Heart right ventricle (tissue), 16 donors: ENCODE results near the gene GGA2. TPM values are rescaled to one million over a fixed set of nuclear protein-coding genes. Genes with fewer than 3 reads are reported as not detected.

Experiments
- ATAC-seq, 8 donors: fragments of 200-7000 bp; cut with Tn5 transposase; one replicate each; pipeline ENCODE4 v1.9.1; 2020; ENCODE audit warnings: mild to moderate bottlenecking in 8 of 8, moderate library complexity in 8 of 8, moderate number of reproducible peaks in 1 of 8
- DNase-seq, 2 donors: peaks; one replicate each; pipeline ENCODE4 v3.0.0-alpha.2; 2020
- H3K27ac ChIP-seq, 10 donors: fragments of 200-600 bp; sonication (generic) in 2 of 10; one replicate each; pipeline versions ENCODE4 v1.5.0 to v1.8.0; 2020 to 2022; ENCODE audit warnings: mild to moderate bottlenecking in 3 of 10
- H3K27me3 ChIP-seq, 7 donors: fragments of 200-600 bp; one replicate each; pipeline ENCODE4 v1.8.0; 2021 to 2022; ENCODE audit warnings: mild to moderate bottlenecking in 2 of 7
- H3K36me3 ChIP-seq, 9 donors: fragments of 200-600 bp; sonication (generic) in 1 of 9; one replicate each; pipeline versions ENCODE4 v1.5.0 to v1.8.0; 2020 to 2022; ENCODE audit warnings: mild to moderate bottlenecking in 2 of 9
- H3K4me1 ChIP-seq, 9 donors: fragments of 200-600 bp; sonication (generic) in 1 of 9; one replicate each; pipeline versions ENCODE4 v1.5.0 to v1.8.0; 2020 to 2022; ENCODE audit warnings: mild to moderate bottlenecking in 4 of 9
- H3K4me3 ChIP-seq, 10 donors: fragments of 200-600 bp; sonication (generic) in 2 of 10; one replicate each; pipeline versions ENCODE4 v1.5.0 to v1.8.0; 2020 to 2022; ENCODE audit warnings: mild to moderate bottlenecking in 7 of 10, moderate library complexity in 2 of 10
- H3K9me3 ChIP-seq, 11 donors: fragments of 200-600 bp in 10 of 11; sonication (generic) in 2 of 11; one replicate each; pipeline versions ENCODE4 v1.5.0 to v1.8.0; 2013 to 2022; ENCODE audit warnings: mild to moderate bottlenecking in 2 of 11, control low read depth in 1 of 11, moderate library complexity in 1 of 11
- WGBS, 2 donors: extraction: QIAGEN DNeasy Blood & Tissue Kit; methylation state at CpG; one replicate each; pipeline ENCODE4 v1.1.7; 2013; ENCODE audit warnings: inconsistent platforms in 1 of 2; 5-methylcytosine and 5-hydroxymethylcytosine counted together
- intact Hi-C, 10 donors: fragments of 100-400 bp; cut with DNase I; formaldehyde crosslinking; loops; one replicate each; pipeline versions ENCODE4 v1.11.1 to v1.14.2; 2022
- polyA plus RNA-seq, 2 donors: library from polyadenylated mRNA; stranded (reverse); fragments of 200-250 nt; gene quantifications; one replicate each; pipeline ENCODE4 v1.2.3, GENCODE V29; 2013
- total RNA-seq, 10 donors: library from RNA; stranded (reverse); fragmentation: NEBNext Ultra II Directional in 3 of 10; extraction: Animal tissue kit (Norgen Biotek cat#: 25700) in 3 of 10; gene quantifications; one replicate each; pipeline versions ENCODE4 v1.2.1 to v1.2.4, GENCODE V29; 2021 to 2023
- TF ChIP-seq, protein P1 (sequence below), 9 donors: fragments of 200-600 bp; sonication (generic) in 2 of 9; IDR thresholded peaks; one replicate each; pipeline versions ENCODE4 v1.5.0 to v1.8.0; 2021 to 2022; ENCODE audit warnings: antibody characterized with exemption in 9 of 9, mild to moderate bottlenecking in 5 of 9, moderate library complexity in 1 of 9
- donor health status: Arrhythmogenic right ventricular cardiomyopathy.
- donor health status: ischemic (EF 13 %, LVEDD 7.1; RV severe dilation, severe dysfunction).
- donor health status: healthy with polysubstance abuse.
- donor health status: DM: no; HTN: yes; CAD: no.
- donor health status: DM: no; HTN: no; CAD: no.
- donor health status: ischemic (EF 25% LVEDD 6.9; RV normal size, moderate dysfunction).
- donor health status: ischemic (EF 25% LVEDD 5.7; RV mildly dilated, moderate dysfunction).
- donor health status: healthy.
- donor health status: DM: yes; HTN: yes; CAD: no.
- donor health status: Ischemic cardiomyopathy.
- donor health status: ischemic (EF 35%, LVEDD 5.7; RV mildly dilated, moderate dysfunction).
- donor health status: nonischemic (EF 11% LVEDD 7.7; RV severe dilation, severe dysfunction).
- donor health status: DM: yes; HTN: yes; CAD: no.
- donor health status: PGD.
- donor health status: ischemic (EF 29% LVEDD 5.4; RV normal size, mild dysfunction).
- donor health status: nonischemic (EF 23%, LVEDD 6.1; RV moderate dilation, normal function).

GGA2 gene
- total and polyA plus RNA-seq, 12 donors, result 12.2 to 52.9 (median 38.6) TPM

DNA sequence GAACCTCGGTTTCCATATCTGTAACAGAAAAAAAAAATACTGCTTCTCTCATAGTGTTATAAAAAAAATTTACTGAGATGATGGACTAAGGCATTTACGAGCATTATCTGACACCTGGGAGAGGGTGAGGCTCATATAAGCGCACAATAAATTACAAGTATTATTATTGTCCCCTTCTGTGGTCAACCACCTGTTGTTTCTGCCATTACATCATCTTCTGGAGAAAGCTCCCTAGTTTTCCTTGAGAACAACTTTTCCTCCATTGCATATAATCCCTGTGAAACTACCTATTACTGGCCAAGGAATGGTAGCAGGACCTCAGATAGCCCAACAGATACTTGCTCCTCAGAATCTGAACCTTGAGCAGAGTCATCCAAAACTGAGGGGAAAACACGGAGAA is 11.7 kb upstream of the GGA2 start:
- Histone ChIP-seq H3K4me1 (peaks cover 0 to 33% (median 0%) of the 10 kb centered on the region in 9 donors), H3K4me3 (no peak overlapping the region), H3K27ac (no peak overlapping the region), H3K27me3 (no peaks in the 10 kb centered on the region), H3K9me3 (no peaks in the 10 kb centered on the region), H3K36me3 (peaks cover 0 to 76% (median 6%) of the 10 kb centered on the region in 9 donors)
- intact Hi-C loops, result loop anchor here in 2 of 10 donors (1.0 to 10.0 kb wide), 2 partner anchors 11 to 57 kb away; no protein-coding TSS in a partner anchor
- no peak for ATAC-seq
- DNase-seq, result no peak
- TF ChIP-seq, protein P1, sequence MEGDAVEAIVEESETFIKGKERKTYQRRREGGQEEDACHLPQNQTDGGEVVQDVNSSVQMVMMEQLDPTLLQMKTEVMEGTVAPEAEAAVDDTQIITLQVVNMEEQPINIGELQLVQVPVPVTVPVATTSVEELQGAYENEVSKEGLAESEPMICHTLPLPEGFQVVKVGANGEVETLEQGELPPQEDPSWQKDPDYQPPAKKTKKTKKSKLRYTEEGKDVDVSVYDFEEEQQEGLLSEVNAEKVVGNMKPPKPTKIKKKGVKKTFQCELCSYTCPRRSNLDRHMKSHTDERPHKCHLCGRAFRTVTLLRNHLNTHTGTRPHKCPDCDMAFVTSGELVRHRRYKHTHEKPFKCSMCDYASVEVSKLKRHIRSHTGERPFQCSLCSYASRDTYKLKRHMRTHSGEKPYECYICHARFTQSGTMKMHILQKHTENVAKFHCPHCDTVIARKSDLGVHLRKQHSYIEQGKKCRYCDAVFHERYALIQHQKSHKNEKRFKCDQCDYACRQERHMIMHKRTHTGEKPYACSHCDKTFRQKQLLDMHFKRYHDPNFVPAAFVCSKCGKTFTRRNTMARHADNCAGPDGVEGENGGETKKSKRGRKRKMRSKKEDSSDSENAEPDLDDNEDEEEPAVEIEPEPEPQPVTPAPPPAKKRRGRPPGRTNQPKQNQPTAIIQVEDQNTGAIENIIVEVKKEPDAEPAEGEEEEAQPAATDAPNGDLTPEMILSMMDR (IDR thresholded peaks at IDR 0.05), result no peak
- 96 to 98% methylated on average over 4 of the region's 4 CpGs for WGBS, 2 donors

DNA sequence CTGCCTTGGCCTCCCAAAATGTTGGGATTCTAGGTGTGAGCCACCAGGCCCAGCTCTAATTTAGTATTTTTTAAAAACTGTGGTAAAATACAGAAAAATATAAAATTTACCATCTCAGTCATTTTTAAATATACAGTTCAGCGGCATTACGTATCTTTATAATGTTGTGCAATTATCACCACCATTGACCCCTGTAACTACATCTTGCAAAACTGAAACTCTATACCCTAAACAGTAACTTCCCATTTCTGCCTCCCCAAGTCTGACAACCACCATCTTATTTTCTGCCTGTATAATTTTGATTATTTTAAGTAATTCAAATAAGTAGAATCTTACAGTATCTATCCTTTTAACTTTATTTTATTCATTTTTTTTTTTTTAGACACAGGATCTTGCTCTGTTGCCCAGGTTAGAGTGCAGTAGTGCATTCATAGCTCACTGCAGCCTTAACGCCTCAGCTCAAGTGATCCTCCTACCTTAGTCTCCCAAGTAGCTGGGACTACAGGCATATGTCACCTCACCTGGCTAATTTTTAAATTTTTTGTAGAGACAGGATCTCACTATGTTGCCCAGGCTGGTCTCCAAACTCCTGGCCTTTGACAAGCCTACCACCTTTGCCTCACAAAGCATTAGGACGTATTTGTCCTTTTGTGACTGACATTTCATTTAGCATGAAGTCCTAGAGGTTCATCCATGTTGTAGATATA is 10.9 kb upstream of the GGA2 start:
- no peak for ATAC-seq
- intact Hi-C loops, result loop anchor here in 1 of 10 donors (10.0 kb wide), 1 partner anchor 56 kb away; no protein-coding TSS in a partner anchor
- 67 to 88% methylated on average over 4 of the region's 4 CpGs for WGBS, 2 donors

DNA sequence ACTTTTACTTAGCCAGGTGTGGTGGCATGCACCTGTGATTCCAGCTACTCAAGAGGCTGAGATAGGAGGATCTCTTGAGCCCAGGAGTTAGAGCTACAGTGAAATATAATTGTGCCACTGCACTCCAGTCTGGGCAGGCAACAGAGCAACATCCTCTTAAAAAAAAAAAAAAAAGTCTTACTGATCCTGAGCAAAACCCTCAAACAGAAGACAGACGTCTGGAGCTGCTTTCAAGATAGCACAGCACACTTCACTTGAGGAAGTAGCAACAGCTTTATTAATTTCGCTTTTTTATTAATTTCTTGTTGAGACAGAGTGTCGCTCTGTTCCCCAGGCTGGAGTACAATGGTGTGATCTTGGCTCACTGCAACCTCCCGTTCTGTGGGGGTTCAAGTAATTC is 10.2 kb upstream of the GGA2 start:
- H3K9me3 ChIP-seq, result no peaks in the 10 kb centered on the region
- H3K27me3 ChIP-seq, result no peaks in the 10 kb centered on the region
- TF ChIP-seq, protein P1 (IDR thresholded peaks at IDR 0.05), result no peak
- H3K4me1 ChIP-seq, result peaks cover 0 to 41% (median 0%) of the 10 kb centered on the region in 9 donors
- 87 to 89% methylated on average over 4 of the region's 4 CpGs for WGBS, 2 donors
- intact Hi-C loops, result loop anchor here in 1 of 10 donors (10.0 kb wide), 1 partner anchor 56 kb away; no protein-coding TSS in a partner anchor
- H3K4me3 ChIP-seq, result no peak overlapping the region
- no peak for ATAC-seq
- peaks cover 0 to 62% (median 6%) of the 10 kb centered on the region in 9 donors for H3K36me3 ChIP-seq
- peak overlapping the region in 1 of 10 donors; percentile 82 for H3K27ac ChIP-seq
- no peak for DNase-seq

More for the DNA sequence above, 10.9 kb upstream of the GGA2 start:
- Histone ChIP-seq H3K4me1 (peaks cover 0 to 40% (median 0%) of the 10 kb centered on the region in 9 donors), H3K27ac (peak overlapping the region in 1 of 10 donors; percentile 82), H3K4me3 (no peak overlapping the region), H3K9me3 (no peaks in the 10 kb centered on the region), H3K36me3 (peaks cover 0 to 68% (median 6%) of the 10 kb centered on the region in 9 donors), H3K27me3 (no peaks in the 10 kb centered on the region)
- TF ChIP-seq, protein P1 (IDR thresholded peaks at IDR 0.05), result no peak
- no peak for DNase-seq

DNA sequence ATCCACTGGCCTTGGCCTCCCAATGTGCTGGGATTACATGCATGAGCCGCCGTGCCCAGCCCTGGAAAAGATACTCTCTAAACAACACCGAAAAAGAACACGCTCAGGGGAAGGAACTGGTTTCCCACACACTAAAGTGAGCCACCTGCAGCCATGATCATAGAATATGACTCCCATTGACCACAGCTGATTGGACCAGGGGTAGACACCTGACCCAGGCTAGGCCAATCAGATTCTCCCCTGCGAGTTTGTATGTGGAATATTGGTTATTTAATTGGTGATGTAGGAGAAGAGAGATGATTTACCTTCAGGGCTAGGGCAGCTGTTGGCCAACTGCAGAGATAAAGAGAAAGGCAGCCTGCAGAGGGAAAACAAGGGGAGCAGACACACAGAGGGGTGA is 9.0 kb upstream of the GGA2 start:
- Histone ChIP-seq H3K36me3 (peaks cover 0 to 62% (median 5%) of the 10 kb centered on the region in 9 donors), H3K9me3 (no peaks in the 10 kb centered on the region), H3K27ac (peak overlapping the region in 1 of 10 donors; percentile 55), H3K4me1 (peaks cover 0 to 41% (median 0%) of the 10 kb centered on the region in 9 donors), H3K27me3 (no peaks in the 10 kb centered on the region), H3K4me3 (no peak overlapping the region)
- 95 to 99% methylated on average over 5 of the region's 5 CpGs for WGBS, 2 donors
- no peak for ATAC-seq
- DNase-seq, result no peak
- intact Hi-C loops, result no loop called here
- TF ChIP-seq, protein P1 (IDR thresholded peaks at IDR 0.05), result no peak
